Measurements from ENCODE around the gene SH3RF1.

Gene SH3RF1

DNA sequence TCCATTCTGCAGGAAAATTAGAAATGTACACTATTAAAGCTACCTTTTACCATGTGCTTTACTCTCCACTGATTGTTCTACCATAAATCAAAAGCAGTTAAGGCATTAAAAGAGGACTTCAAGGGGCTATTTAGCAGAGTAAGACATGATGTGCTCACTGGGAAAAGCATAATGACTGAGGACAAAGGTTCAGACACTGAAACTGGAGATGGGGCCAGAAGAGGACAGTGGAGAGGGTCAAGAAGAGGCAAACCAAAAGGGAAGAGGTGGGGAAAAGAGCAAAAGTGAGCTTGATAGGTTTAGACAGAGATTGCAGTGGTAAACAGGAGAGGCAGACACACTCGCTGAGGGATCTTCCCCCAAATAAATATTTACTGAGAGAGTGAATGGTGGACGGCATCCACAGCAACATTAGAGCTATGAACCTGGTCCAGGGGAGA lies 23.8 kb downstream of the SH3RF1 start:
- no peak for DNase-seq (ENCODE audit: low read depth)
- no peak for TF ChIP-seq CTCF (conservative IDR thresholded peaks at IDR 0.05; ENCODE audit: control insufficient read depth, insufficient read depth, low read depth, low read length)
- no peak overlapping the region for H3K4me3 ChIP-seq (ENCODE audit: control insufficient read depth, low read depth, low read length)

GRCh38 chr4:169246279-169246678 lies 24.5 kb downstream of the SH3RF1 start:
- no peak for DNase-seq (ENCODE audit: low read depth)
- no peak overlapping the region for H3K4me3 ChIP-seq (ENCODE audit: control insufficient read depth, low read depth, low read length)
- no peak for TF ChIP-seq CTCF (conservative IDR thresholded peaks at IDR 0.05; ENCODE audit: control insufficient read depth, insufficient read depth, low read depth, low read length)

- H3K4me3 ChIP-seq (ENCODE audit: control insufficient read depth, low read depth, low read length): no peak overlapping the region
- DNase-seq (ENCODE audit: low read depth): no peak
- TF ChIP-seq CTCF (conservative IDR thresholded peaks at IDR 0.05; ENCODE audit: control insufficient read depth, insufficient read depth, low read depth, low read length): no peak
Observed at GRCh38 chr4:169245061-169245460, 25.7 kb downstream of the SH3RF1 start.

DNA sequence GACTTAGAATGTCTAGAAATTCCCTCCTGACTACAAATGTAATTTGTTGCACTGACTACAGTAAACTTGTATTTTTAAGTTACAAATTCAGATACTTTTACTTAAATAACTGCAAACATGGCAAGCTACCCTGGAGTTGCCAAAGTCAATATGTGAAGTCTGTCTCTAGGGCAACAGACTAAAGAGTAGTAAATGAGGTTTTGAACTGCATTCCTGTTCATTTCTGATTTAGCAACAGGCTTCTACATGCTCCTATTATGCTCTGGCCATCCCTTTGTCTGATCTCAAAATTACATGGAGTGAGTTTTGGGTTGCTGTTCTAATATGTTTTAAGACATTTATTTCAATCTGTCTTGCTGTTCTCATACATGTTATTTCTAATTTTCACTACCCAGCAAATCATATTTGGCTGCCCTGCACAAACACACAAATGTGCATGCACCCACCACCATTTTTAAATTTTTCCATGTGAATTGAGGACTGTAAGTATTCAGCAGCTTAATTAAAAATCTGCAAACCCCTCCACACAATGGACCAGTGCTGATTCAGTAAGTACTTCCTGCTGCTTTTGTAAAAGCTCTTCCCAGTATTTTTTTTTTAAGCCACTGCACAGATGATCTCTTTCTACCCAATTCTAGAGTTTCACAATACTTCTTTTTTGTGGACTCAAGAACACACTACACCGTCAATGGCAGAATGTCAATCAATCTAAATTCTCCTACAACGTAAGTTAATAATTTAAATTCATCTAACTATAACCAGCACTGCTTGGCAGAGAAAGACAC lies 26.7 kb downstream of the SH3RF1 start:
- peak; percentile 74 for DNase-seq (ENCODE audit: low read depth)
- TF ChIP-seq CTCF (conservative IDR thresholded peaks at IDR 0.05; ENCODE audit: control insufficient read depth, insufficient read depth, low read depth, low read length): no peak
- H3K4me3 ChIP-seq (ENCODE audit: control insufficient read depth, low read depth, low read length): no peak overlapping the region

DNA sequence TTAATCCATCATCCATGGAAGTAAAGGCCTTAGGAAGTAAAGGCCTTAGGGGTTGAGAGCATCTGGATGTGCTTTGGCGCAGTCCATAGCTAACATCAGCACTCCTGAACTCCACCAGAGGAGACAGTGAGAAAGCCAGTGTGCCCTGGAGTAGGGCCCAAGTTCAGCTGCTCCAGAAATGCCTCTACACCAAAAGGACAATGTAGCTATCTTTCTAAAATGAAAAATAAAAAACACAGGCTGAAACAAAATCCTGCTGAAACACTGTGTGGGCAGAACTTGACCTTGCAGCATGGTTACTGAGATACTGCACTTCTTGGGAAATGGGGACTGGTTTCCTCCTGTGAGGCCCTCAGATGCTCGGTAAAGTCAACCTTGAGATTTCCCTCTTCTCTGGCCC lies 29.3 kb downstream of the SH3RF1 start:
- TF ChIP-seq CTCF (conservative IDR thresholded peaks at IDR 0.05; ENCODE audit: control insufficient read depth, insufficient read depth, low read depth, low read length): no peak
- no peak overlapping the region for H3K4me3 ChIP-seq (ENCODE audit: control insufficient read depth, low read depth, low read length)
- no peak for DNase-seq (ENCODE audit: low read depth)

GRCh38 chr4:169239221-169239905 lies 31.4 kb downstream of the SH3RF1 start:
- DNase-seq (ENCODE audit: low read depth): peak; percentile 61
- no peak for TF ChIP-seq CTCF (conservative IDR thresholded peaks at IDR 0.05; ENCODE audit: control insufficient read depth, insufficient read depth, low read depth, low read length)
- no peak overlapping the region for H3K4me3 ChIP-seq (ENCODE audit: control insufficient read depth, low read depth, low read length)

Measured in fibroblast of mammary gland (primary cell).